AG04449 (cell line): ENCODE measurements around the gene SLC26A9.

Source experiments
- CTCF ChIA-PET: fragments of 350-600 bp; formaldehyde crosslinking; extraction: SDS; loops from one replicate; lab custom pipeline; 2021; ENCODE audit warnings: antibody characterized with exemption; lab: Yijun Ruan, JAX
- POLR2A ChIA-PET: fragments of 400-600, 350-600 bp; formaldehyde crosslinking; extraction: SDS; loops from one replicate; lab custom pipeline; 2020; ENCODE audit warnings: antibody characterized with exemption, inconsistent platforms; lab: Yijun Ruan, JAX
- DNase-seq: peaks from one replicate; pipeline ENCODE4 v3.0.0-alpha.2; 2010; ENCODE audit warnings: low read depth, low spot score
- H3K4me3 ChIP-seq: 2 replicates; pipeline ENCODE4 v1.5.1; 2011; ENCODE audit warnings: low read depth, mild to moderate bottlenecking, control low read depth, low read length
- TF ChIP-seq, protein P1 (sequence below): IDR thresholded peaks from one replicate; pipeline ENCODE4 v1.5.1; 2011; ENCODE audit warnings: mild to moderate bottlenecking, moderate library complexity, low read length, control low read depth, inconsistent platforms; ENCODE audit not compliant: insufficient read depth; ENCODE audit errors: missing control alignments

Gene SLC26A9

GRCh38 chr1:205972081-205972480 is 28.8 kb upstream of the SLC26A9 start:
- DNase-seq: no peak
- H3K4me3 ChIP-seq: no peak overlapping the region
- TF ChIP-seq, protein P1, sequence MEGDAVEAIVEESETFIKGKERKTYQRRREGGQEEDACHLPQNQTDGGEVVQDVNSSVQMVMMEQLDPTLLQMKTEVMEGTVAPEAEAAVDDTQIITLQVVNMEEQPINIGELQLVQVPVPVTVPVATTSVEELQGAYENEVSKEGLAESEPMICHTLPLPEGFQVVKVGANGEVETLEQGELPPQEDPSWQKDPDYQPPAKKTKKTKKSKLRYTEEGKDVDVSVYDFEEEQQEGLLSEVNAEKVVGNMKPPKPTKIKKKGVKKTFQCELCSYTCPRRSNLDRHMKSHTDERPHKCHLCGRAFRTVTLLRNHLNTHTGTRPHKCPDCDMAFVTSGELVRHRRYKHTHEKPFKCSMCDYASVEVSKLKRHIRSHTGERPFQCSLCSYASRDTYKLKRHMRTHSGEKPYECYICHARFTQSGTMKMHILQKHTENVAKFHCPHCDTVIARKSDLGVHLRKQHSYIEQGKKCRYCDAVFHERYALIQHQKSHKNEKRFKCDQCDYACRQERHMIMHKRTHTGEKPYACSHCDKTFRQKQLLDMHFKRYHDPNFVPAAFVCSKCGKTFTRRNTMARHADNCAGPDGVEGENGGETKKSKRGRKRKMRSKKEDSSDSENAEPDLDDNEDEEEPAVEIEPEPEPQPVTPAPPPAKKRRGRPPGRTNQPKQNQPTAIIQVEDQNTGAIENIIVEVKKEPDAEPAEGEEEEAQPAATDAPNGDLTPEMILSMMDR: no peak
- ChIA-PET POLR2A (no interaction called here), CTCF (interaction anchor here (0.7 to 6.3 kb wide), 8 partner anchors 11 to 314 kb away, joined by 3 to 60 read pairs (median 4); no protein-coding TSS in a partner anchor)

DNA sequence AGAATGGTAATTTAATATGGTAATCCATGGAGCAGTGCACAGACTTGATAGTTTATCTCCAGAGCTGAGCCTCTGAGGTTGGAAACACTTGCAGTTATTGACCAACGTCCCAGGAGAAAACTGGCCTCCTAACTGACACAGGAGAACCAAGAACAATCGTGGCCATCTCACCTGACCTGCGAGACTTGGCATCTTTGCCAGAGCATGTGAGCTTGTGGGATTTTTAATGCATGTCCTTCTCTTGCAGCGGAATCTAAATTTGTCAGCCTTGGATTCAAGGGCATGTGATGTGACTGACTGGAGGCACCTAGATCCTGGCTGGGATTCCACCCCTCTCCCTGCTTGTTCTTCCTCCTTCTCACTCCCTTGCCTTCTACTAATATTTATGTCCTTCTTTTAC is 27.8 kb upstream of the SLC26A9 start:
- ChIA-PET CTCF (interaction anchor here (1.0 to 16.0 kb wide), 12 partner anchors 7 to 313 kb away, joined by 3 to 171 read pairs (median 5); no protein-coding TSS in a partner anchor), POLR2A (no interaction called here)
- TF ChIP-seq, protein P1: no peak
- no peak for DNase-seq
- H3K4me3 ChIP-seq: no peak overlapping the region

DNA sequence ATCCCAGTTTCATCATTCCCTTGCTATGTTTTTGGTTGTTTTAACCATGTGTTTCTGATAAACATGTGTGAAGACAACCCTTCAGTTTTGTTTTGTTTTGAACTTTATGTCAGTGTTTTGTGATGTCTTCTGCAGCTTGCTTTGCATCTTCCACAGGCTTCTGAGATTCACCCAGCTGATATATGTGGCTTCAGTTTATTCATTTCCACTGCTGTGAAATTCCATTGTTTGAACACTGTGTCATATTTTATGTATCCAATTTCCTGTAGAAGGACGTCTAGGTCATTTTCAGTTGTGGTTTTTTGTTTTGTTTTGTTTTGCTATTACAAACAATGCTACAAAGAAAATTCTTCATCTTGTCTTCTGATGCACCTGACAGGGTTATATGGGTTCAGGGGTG is 27.2 kb upstream of the SLC26A9 start:
- ChIA-PET POLR2A (no interaction called here), CTCF (interaction anchor here (1.0 to 16.0 kb wide), 8 partner anchors 8 to 312 kb away, joined by 3 to 171 read pairs (median 11); no protein-coding TSS in a partner anchor)
- DNase-seq: no peak
- TF ChIP-seq, protein P1: no peak
- H3K4me3 ChIP-seq: no peak overlapping the region

DNA sequence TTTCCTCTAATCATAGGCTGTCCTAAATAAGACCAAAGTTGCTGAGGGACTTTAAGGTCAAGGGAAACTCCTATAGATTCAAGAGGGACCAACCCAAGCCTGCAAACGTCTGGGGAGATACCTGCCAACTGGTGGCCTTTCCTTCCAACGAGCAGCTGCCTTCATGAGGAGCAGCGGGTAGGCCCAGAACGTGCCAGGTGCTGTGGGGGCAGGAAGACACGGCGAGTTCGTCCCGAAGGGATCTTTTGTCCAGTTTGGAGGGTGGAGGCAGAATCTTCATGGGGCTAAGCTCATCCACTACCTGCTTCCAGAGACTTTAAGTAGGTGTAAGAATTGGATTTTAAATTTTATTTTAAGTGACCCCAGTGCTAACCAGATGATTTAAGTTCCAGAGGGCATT is 26.0 kb upstream of the SLC26A9 start:
- no peak for DNase-seq
- TF ChIP-seq, protein P1: no peak
- CTCF ChIA-PET: interaction anchor here (0.7 to 16.0 kb wide), 7 partner anchors 9 to 310 kb away, joined by 3 to 171 read pairs (median 15); no protein-coding TSS in a partner anchor
- H3K4me3 ChIP-seq: no peak overlapping the region
- POLR2A ChIA-PET: no interaction called here

- TF ChIP-seq, protein P1: no peak
Observed at GRCh38 chr1:205967554-205968335, 24.5 kb upstream of the SLC26A9 start.

GRCh38 chr1:205965036-205965884 is 22.0 kb upstream of the SLC26A9 start:
- H3K4me3 ChIP-seq: no peak overlapping the region
- TF ChIP-seq, protein P1: no peak
- DNase-seq: no peak
- POLR2A ChIA-PET: no interaction called here
- CTCF ChIA-PET: interaction anchor here (0.9 to 16.0 kb wide), 9 partner anchors 13 to 173 kb away, joined by 3 to 171 read pairs (median 4); no protein-coding TSS in a partner anchor

More at GRCh38 chr1:205967554-205968335, 24.5 kb upstream of the SLC26A9 start:
- H3K4me3 ChIP-seq: no peak overlapping the region
- CTCF ChIA-PET: interaction anchor here (0.7 to 16.0 kb wide), 8 partner anchors 11 to 309 kb away, joined by 3 to 171 read pairs (median 10); no protein-coding TSS in a partner anchor
- no peak for DNase-seq
- POLR2A ChIA-PET: no interaction called here
